ENCODE data around the gene RGS7. TPM values are rescaled to one million over a fixed set of nuclear protein-coding genes. Genes with fewer than 3 reads are reported as not detected.
"Not testable (repeated sequence)": the region's sequence is repeated elsewhere in the genome, so short reads cannot be mapped to it uniquely, and the experiment has no call there.

RGS7 gene
- total RNA-seq, 1 experiment from 2014 or later: not detected

DNA sequence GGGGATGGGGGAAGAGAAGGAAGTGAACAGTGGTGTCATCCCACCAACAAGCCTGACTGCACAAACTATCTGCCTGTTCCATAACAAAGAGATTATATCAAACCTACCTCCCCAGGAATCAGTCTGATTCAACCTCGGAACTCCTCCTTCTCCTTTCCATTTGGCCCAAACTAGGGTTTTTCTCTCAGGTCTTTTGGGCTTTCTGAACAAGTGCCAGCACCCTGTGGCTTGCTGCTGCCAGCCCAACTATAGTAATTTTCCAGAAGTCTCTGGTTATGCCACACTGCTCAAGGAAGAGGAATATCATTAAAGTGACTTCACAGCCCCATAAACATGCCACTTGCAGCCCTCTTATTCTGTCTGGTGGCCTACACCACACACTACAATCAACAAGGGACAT, 70.5 kb downstream of the RGS7 start:
- in situ Hi-C loops (cut with HindIII; ENCODE audit: low sequenced_read_pairs): no loop called here

DNA sequence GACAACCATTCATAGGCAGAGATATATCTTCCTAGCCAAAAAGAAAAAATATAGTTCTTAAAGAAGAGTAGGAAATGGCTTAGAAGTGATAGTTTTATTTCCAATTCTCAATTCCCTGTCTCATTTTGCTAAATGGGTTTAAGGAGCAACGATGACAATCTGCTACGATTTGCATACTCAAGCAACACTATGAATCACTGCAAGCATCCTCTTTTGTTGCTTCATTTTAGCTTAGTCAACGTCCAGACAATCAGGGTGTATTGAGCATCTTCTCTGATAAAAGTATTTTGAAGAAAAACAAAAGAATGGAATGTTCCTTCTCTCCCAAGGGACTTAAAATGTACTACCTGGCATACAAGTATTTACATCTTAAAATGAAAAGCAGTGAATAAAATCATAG, 80.6 kb downstream of the RGS7 start:
- no peak for DNase-seq (ENCODE audit: low spot score)
- in situ Hi-C loops (cut with HindIII; ENCODE audit: low sequenced_read_pairs): no loop called here

More for the DNA sequence above, 70.5 kb downstream of the RGS7 start:
- DNase-seq (ENCODE audit: low spot score): peak; percentile 87

DNA sequence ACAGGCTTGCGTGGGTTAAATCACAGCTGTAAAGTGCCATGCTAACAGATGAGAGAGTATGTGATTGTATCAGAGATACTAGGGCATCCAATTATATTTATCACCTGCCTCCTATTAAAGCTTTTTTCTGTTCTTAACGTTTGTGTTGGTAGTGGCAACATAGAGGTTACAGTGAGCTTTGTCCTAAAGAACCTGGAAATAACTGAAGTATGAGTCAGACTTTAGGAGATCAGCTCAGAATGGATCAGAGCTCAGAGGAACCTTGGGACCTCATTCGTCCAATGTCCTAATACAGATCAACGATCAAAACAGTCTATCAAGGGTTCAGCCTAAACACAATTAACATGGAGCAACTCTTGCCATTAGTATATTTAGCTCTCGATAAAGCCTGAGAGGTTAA, 81.0 kb downstream of the RGS7 start:
- DNase-seq (ENCODE audit: low spot score): no peak
- in situ Hi-C loops (cut with HindIII; ENCODE audit: low sequenced_read_pairs): no loop called here

DNA sequence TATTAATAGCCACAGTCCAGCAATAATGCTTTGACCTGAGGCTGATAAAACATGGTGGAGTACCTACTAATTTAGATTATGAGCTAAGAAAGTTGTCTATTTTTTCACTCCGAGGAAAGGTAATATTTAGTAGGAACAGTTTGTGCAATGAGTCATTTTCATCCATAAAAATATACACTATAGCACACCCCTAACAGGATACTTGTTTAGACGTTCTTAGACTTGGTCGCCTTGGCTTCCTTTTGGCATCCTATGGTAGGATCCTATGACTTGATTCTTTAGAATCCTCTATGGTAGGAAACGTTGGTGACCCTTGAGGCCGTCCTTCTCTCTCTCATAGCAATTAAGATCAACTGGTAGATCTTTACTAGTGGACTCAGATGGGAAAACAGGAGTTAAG, 81.8 kb downstream of the RGS7 start:
- in situ Hi-C loops (cut with HindIII; ENCODE audit: low sequenced_read_pairs): no loop called here
- no peak for DNase-seq (ENCODE audit: low spot score)

DNA sequence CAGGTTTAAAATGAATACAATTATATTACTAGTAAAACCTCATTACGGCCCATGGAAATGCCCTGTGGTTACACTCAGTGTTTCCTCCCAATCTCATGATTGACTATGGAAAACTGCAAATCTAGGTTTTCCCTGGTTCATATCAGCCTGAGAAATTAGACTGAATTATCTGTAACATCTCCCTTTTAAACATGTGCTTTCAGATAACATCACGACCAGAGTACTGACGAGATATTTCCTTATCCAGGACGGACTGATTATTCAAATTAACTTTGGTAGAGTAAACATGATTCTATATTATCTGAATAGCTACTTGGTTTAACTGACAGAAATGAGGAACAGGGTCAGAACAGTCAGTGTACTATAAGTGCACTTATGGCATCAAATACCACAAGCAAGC, 82.3 kb downstream of the RGS7 start:
- no peak for DNase-seq (ENCODE audit: low spot score)
- in situ Hi-C loops (cut with HindIII; ENCODE audit: low sequenced_read_pairs): no loop called here

DNA sequence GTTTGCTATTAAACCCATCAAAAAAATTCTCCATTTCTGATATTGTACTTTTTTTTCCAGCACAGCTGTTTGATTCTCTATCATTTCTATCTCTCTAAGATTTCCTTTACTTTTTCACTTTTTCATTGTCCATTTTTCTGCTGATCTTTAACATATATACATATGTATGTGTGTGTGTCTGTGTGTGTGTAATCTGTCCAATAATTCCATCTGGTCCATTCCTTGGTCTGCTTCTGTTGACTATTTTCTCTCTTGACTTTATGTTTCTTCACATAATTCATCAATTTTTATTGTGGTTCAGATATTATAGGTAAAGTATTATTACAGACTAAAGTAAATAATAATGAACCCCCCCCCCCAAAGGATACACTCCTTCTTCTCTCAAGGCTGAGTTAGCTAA, 84.2 kb downstream of the RGS7 start:
- DNase-seq (ENCODE audit: low spot score): no peak
- in situ Hi-C loops (cut with HindIII; ENCODE audit: low sequenced_read_pairs): no loop called here

DNA sequence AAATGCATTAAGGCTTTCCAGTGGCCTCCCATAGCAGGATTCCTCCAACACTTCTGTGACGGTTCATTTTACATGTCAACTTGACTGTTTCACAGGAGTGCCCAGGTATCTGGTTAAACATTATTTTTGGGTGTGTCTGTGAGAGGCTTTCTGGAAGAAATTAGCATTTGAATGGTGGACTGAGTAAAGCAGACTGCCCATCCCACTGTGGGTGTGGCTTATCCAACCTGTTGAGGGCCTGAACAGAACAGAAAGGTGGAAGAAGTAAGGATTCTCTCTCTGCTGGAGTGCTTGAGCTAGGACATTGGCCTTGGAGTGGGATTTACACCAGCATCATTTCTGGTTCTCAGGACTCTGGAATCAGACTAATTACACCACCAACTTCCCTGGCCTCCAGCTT, 85.6 kb downstream of the RGS7 start:
- no peak for DNase-seq (ENCODE audit: low spot score)
- in situ Hi-C loops (cut with HindIII; ENCODE audit: low sequenced_read_pairs): no loop called here

DNA sequence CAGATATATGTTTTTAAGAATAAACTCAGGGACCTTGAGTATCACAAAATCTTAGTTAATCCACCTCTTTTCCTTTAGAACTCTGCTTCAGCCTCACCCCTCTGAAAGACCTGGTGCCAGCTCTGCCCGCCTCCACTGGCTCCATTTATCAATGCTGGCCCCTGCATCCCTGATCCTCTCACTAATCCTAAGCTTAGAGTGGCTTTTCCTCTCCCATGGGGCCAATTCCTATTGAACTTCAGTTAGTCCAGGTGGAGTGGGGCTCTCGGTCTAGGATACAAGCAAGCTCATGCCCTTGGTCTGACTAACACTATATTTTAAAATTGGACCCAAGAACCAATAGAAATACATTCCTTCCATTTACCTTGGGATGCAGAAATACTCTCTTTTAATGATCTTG, 87.0 kb downstream of the RGS7 start:
- no peak for DNase-seq (ENCODE audit: low spot score)
- in situ Hi-C loops (cut with HindIII; ENCODE audit: low sequenced_read_pairs): no loop called here

DNA sequence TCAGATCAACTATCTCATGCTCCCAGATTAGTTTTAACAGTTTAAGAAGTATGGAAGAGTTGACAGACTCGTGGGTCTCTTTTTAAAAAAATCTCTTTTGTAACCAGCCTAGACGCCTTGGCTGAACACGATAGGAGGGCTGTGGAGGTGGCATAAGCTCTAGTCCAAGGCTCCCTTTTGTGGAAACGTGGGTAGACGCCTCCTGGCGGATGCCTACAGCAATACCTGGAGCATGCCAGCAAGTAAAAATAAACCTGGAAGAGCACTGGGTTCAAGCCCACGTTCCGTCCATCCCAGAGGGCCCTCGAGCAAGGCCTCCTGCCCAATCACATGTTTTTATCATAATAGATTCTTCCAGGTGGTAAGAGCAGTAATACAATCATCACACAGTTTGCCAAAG, 87.9 kb downstream of the RGS7 start:
- DNase-seq (ENCODE audit: low spot score): peak; percentile 51
- in situ Hi-C loops (cut with HindIII; ENCODE audit: low sequenced_read_pairs): no loop called here

DNA sequence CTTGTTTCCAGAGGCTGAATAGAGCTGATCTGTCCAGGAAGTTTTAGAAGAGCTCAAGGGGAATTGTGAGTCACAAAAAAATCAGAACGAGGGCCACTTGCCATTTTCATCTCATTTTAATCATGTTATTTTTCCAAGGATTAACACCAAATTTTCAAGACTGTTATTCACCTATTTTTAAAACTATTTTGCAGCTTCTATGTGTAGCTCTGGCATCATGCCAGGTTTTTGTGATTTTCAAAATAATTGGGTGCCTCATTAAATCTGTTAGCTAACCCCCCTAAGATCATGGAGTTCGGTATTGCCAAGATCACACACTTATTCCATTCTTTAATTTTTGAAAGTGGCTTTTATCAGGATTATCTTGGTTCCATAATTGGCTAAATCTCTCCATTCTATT, 90.9 kb downstream of the RGS7 start:
- in situ Hi-C loops (cut with HindIII; ENCODE audit: low sequenced_read_pairs): no loop called here
- DNase-seq (ENCODE audit: low spot score): no peak

DNA sequence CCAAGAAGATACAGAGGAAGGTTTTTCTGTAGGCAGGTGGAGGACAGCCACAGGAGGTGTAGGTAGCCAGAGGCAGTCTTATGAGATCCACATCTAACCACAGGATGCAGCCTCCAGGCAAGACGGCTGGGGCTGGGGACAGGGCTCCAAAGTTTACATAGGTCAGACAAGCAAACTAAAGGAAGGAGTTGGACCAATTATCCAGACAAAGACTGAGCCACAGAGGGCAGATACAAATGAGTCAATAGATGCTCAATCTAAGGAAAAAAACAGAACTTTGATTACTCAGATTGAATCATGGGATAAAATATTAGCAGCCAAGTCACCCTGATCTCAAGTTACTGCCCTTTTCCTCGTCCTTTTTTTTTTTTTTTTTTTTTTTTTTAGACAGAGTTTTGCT, 91.6 kb downstream of the RGS7 start:
- in situ Hi-C loops (cut with HindIII; ENCODE audit: low sequenced_read_pairs): no loop called here
- DNase-seq (ENCODE audit: low spot score): no peak

DNA sequence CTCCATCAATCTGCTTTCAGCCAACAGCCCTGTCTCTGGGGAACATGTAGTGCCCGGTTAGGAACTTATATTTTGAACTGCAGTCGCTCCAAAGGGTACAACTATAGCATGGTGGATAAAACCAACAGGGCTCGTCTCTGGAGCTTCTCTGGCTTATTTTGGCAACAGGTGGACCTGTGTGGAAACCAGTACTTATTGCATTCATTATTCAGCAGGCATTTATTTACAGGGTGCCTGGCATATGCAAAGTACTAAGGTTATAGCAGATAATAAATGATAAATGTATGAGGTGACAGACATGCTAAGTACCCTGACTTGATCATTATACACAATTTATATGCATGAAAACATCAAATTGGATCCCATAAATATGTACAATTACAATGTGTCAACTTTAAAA, 93.7 kb downstream of the RGS7 start:
- in situ Hi-C loops (cut with HindIII; ENCODE audit: low sequenced_read_pairs): no loop called here
- no peak for DNase-seq (ENCODE audit: low spot score)

DNA sequence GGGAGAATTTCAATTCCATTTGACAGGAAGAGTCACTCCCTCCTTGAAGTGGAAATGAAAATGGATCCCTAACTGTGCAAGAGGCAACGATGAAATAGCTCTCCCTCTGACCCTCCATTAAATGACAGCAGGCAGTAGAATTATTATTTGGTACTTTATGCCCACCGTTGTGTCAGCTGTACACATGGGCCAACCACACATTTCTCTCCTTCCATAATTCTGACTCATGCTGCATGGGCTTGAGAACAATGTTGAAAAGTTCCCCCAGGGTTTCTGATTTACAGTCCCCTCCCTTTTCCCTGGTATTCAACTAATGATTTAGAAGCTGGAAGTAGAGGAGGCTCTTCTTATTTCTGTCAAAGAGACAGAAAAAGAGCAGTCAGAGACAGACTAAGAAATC, 103.5 kb downstream of the RGS7 start:
- in situ Hi-C loops (cut with HindIII; ENCODE audit: low sequenced_read_pairs): no loop called here
- no peak for DNase-seq (ENCODE audit: low spot score)

DNA sequence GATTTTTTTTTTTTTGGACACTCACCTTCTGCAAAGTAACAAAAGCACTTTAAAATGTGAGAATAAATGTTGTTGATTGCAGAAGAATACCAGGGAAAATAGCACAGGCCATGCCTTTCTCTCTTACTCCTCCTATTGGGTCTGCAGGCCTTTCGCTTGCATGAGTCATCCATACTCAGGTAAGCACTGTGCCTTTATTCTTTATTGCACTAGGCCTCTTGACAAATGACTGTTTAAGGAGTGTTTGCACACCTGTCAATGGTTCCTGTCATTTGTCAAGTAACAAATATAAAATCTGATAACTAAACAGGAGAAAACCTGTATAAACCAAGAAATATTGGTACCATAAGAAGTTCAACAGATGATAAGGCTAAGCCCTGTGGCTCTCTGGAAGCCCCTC, 106.5 kb downstream of the RGS7 start:
- no peak for DNase-seq (ENCODE audit: low spot score)
- in situ Hi-C loops (cut with HindIII; ENCODE audit: low sequenced_read_pairs): no loop called here

DNA sequence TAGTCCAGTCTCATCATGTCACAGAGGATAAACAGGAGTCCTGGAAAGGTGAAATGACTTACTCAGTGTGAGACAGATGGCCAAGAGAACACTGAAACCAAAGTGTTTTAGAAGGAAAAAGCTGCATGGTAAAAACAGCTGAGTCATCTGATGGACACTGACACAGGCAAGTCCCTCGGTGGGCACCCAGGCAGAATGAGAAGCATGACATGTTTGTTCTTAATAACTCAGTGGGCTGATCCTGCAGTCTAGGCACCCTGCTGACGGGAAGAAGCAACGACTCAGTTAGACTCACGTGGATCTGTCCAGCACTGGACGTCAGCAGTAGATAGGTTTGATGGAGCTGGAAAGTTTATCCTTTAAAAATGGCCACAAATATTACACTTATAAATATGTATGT, 116.9 kb downstream of the RGS7 start:
- peak; percentile 66 for DNase-seq (ENCODE audit: low spot score)
- in situ Hi-C loops (cut with HindIII; ENCODE audit: low sequenced_read_pairs): no loop called here

DNA sequence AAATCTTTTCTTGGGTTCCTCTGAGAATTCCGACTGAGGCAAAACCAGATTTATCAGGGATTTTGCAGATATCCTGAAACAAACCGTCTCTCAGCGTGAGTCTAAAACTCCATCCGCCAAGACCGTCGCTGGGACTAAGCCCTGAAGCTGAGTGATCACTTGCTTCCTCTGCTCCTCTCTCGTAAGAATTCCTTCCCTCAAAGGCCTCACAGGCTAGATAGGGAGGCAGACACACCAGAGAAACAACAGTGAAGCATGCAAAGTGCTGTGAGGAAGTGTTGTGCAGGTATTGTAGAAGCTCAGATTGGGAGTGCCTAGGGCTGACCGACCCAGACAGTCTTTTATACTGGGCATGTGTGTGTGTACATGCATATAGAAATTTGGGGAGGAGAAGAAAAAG, 119.1 kb downstream of the RGS7 start:
- DNase-seq (ENCODE audit: low spot score): no peak
- in situ Hi-C loops (cut with HindIII; ENCODE audit: low sequenced_read_pairs): no loop called here

DNA sequence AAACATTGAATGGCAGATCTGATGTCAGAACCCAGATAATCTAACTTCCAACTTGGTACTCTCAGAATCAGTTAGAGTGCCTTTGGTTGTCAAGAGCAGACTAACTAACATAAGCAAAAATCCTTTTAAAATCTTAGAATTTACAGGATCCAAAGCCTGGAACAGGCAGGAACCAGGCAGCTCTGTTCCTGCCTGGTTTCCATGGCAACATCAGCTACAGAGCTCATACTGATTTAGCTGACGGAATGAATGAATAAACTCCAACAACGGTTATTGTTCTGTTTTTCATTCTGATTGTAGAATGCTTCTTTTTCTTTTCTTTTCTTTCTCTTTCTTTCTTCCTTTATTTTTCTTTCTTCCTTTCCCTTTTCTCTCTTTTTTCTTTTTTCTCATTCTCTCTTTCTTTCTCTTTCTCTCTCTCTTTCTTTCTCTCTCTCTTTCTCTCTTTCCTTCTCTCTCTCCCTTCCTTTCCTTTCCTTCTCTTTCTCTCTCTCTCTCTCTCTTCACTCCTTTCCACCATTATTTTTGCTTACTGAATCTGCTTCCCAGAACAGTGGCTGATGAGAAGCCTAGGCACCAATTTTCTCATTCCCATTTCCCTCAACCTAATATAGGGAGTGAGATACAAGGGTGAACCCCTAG, 121.6 kb downstream of the RGS7 start:
- in situ Hi-C loops (cut with HindIII; ENCODE audit: low sequenced_read_pairs): no loop called here
- DNase-seq (ENCODE audit: low spot score): peak; percentile 78

DNA sequence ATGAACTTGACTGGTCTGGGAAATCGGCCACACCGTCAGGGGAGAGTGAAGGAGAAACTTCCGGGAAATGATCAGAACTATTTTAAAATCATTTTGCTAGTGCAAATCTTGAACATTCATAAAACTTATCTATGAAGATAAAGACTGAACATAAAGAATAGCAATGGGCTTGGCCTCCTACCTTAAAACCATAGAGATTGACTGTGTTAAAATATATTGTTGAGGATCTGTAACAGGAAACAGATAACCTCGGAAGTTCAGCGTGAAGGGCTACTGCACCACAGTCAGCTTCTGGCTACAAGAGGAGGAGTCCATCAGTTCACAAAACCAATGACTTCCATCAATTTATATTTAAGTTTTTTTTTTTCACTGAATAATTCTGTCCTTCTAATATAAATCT, 127.3 kb downstream of the RGS7 start:
- in situ Hi-C loops (cut with HindIII; ENCODE audit: low sequenced_read_pairs): no loop called here
- no peak for DNase-seq (ENCODE audit: low spot score)

DNA sequence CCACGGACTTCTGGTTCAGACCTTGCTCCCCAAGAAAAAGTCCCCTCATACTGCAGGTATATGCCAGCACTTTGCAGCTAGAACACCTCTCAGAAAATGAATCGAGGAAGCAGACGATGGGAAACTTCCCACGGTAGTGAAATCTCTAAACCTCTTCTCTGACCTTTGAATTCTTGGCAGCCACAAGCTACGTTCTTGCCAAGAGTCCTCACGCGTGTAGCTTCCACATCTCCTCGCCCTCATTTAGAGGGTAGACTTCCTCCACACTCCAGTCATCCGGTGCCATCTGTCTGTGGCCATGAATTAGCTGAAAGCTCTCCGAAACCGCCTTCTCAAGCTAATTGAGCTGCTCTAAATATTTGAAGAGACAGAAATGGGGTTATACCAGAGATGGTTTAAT, 127.8 kb downstream of the RGS7 start:
- DNase-seq (ENCODE audit: low spot score): peak; percentile 91
- in situ Hi-C loops (cut with HindIII; ENCODE audit: low sequenced_read_pairs): no loop called here

DNA sequence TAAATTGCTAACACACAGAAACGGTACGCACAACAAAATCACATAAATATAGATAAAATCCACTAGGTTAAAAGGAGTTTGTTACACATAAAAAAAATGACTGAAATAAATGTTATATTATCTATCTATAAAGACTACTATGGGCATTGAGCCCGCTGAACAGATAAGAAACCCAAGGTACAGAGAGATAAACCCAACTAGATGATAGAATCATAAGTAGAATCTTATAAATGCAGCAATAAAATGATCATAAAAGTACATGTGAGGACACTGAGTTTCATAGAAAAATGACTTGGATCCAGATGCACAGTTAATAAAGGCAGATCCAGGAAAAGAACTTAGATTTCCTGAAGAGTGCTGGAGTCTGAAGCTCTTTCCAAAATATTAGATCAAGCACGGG, 128.7 kb downstream of the RGS7 start:
- DNase-seq (ENCODE audit: low spot score): no peak
- in situ Hi-C loops (cut with HindIII; ENCODE audit: low sequenced_read_pairs): no loop called here

DNA sequence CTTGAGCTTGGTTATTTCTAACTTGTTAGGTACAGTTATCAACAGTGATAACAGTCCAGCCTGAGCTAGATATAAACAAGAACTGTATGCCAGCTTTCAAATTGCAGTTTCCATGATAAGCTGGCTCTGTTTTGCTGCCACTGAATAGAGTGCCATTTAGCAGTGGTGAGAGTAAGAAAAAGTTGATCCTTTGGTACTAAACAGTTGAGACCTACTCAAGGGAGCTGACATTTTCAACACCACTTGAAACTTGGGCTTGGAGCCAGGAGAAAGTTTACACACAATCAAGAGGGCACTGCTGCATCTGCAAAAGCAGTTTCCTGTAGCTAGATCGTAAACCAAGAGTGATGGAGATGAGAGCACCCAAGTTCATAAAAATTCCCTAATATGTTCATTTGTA, 131.3 kb downstream of the RGS7 start:
- in situ Hi-C loops (cut with HindIII; ENCODE audit: low sequenced_read_pairs): no loop called here
- no peak for DNase-seq (ENCODE audit: low spot score)

DNA sequence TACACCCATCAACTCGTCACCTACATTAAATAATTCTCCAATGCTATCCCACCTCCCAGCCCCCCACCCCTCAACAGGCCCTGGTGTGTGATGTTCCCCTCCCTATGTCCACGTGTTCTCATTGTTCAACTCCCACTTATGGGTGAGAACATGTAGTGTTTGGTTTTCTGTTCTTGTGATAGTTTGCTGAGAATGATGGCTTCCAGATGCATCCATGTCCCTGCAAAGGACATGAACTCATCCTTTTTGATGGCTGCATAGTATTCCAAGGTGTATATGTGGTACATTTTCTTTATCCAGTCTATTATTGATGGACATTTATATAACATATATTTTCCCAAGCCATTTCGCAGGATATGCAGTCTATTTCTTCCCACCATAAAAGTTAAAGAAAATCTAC, 132.8 kb downstream of the RGS7 start:
- in situ Hi-C loops (cut with HindIII; ENCODE audit: low sequenced_read_pairs); DNase-seq (ENCODE audit: low spot score): not testable (repeated sequence)

Measured in G401 (cell line).